TTC549 (cell line): ENCODE results near the gene FGFR4.

ENCODE experiments used
- FAIRE-seq: peaks from 2 replicates; lab custom pipeline; 2012; peaks lifted over from hg19 to GRCh38; lab: Jason Lieb, UNC

The FGFR4 gene

GRCh38 chr5:177085985-177086653 is 596 bp upstream of the FGFR4 start:
- FAIRE-seq = no peak

- FAIRE-seq = no peak
These were observed 787 bp downstream of the FGFR4 start for GRCh38 chr5:177087398-177088005.

- FAIRE-seq = no peak
These were observed 2.4 kb downstream of the FGFR4 start for GRCh38 chr5:177089127-177089526.

- no peak for FAIRE-seq
These were observed 3.3 kb downstream of the FGFR4 start for GRCh38 chr5:177089825-177090641.

GRCh38 chr5:177090813-177091212 is 4.1 kb downstream of the FGFR4 start:
- no peak for FAIRE-seq

- FAIRE-seq = no peak
These were observed 4.5 kb downstream of the FGFR4 start for GRCh38 chr5:177091232-177091631.

GRCh38 chr5:177092178-177093081 is 5.7 kb downstream of the FGFR4 start:
- FAIRE-seq = no peak

GRCh38 chr5:177093082-177093712 is 6.5 kb downstream of the FGFR4 start:
- FAIRE-seq = no peak

- FAIRE-seq = no peak
These were observed 7.1 kb downstream of the FGFR4 start for GRCh38 chr5:177093803-177094202.

- FAIRE-seq = no peak
These were observed 7.7 kb downstream of the FGFR4 start for GRCh38 chr5:177094224-177095087.

- FAIRE-seq = no peak
These were observed 8.5 kb downstream of the FGFR4 start for GRCh38 chr5:177095088-177095669.

- FAIRE-seq = no peak
These were observed 9.7 kb downstream of the FGFR4 start for GRCh38 chr5:177096162-177097015.

- FAIRE-seq = no peak
These were observed 10.6 kb downstream of the FGFR4 start for GRCh38 chr5:177097016-177097985.

GRCh38 chr5:177098120-177098469 is 11.4 kb downstream of the FGFR4 start:
- FAIRE-seq = no peak

GRCh38 chr5:177098470-177099141 is 11.9 kb downstream of the FGFR4 start:
- FAIRE-seq = no peak

GRCh38 chr5:177099422-177100093 is 12.8 kb downstream of the FGFR4 start:
- FAIRE-seq = no peak

GRCh38 chr5:177100714-177101121 is 14.0 kb downstream of the FGFR4 start:
- FAIRE-seq = no peak
